GM15510 (cell line): ENCODE data around the gene MORN2.

ENCODE experiments used
- POLR2A ChIP-seq: IDR thresholded peaks from 3 replicates; pipeline ENCODE4 v1.6.1; 2011; ENCODE audit warnings: borderline replicate concordance; ENCODE audit not compliant: insufficient read length; ENCODE audit errors: extremely low read depth

MORN2 gene

GRCh38 chr2:38876407-38876806, 631 bp downstream of the MORN2 start:
- no peak for TF ChIP-seq POLR2A

- TF ChIP-seq POLR2A: no peak
These were observed 10.3 kb downstream of the MORN2 start for GRCh38 chr2:38886063-38886462.

- TF ChIP-seq POLR2A: no peak
These were observed 11.6 kb downstream of the MORN2 start for GRCh38 chr2:38887347-38887746.

- no peak for TF ChIP-seq POLR2A
These were observed 12.3 kb downstream of the MORN2 start for GRCh38 chr2:38887902-38888554.

- no peak for TF ChIP-seq POLR2A
These were observed 13.3 kb downstream of the MORN2 start for GRCh38 chr2:38889045-38889444.

- TF ChIP-seq POLR2A: no peak
These were observed 13.8 kb downstream of the MORN2 start, which contains the start of gene ARHGEF33 for GRCh38 chr2:38889575-38889974. ARHGEF33 (plus strand) TSS chr2:38889875; CDS start chr2:38919448, 29,573 bp downstream.

- TF ChIP-seq POLR2A: no peak
These were observed 17.0 kb downstream of the MORN2 start for GRCh38 chr2:38892819-38893218.

GRCh38 chr2:38898256-38898655, 22.5 kb downstream of the MORN2 start:
- no peak for TF ChIP-seq POLR2A

GRCh38 chr2:38900726-38901125, 24.9 kb downstream of the MORN2 start:
- TF ChIP-seq POLR2A: no peak

GRCh38 chr2:38905251-38905650, 29.5 kb downstream of the MORN2 start:
- no peak for TF ChIP-seq POLR2A

- no peak for TF ChIP-seq POLR2A
These were observed 31.5 kb downstream of the MORN2 start for GRCh38 chr2:38907242-38907641.

GRCh38 chr2:38907743-38908562, 32.2 kb downstream of the MORN2 start:
- no peak for TF ChIP-seq POLR2A

- no peak for TF ChIP-seq POLR2A
These were observed 34.1 kb downstream of the MORN2 start for GRCh38 chr2:38909872-38910271.

- no peak for TF ChIP-seq POLR2A
These were observed 35.4 kb downstream of the MORN2 start for GRCh38 chr2:38911191-38911590.

- no peak for TF ChIP-seq POLR2A
These were observed 36.8 kb downstream of the MORN2 start for GRCh38 chr2:38912619-38913018.

- TF ChIP-seq POLR2A: no peak
These were observed 46.6 kb downstream of the MORN2 start for GRCh38 chr2:38922389-38922788.

- no peak for TF ChIP-seq POLR2A
These were observed 47.1 kb downstream of the MORN2 start for GRCh38 chr2:38922902-38923301.

- TF ChIP-seq POLR2A: no peak
These were observed 50.2 kb downstream of the MORN2 start for GRCh38 chr2:38925982-38926381.
